Effector memory CD4-positive, alpha-beta T cell (primary cell): ENCODE measurements around the gene MYOZ3.

Source experiments
- DNase-seq, 3 donors: peaks; one replicate each; pipeline ENCODE4 v3.0.0-alpha.2; 2020
- H3K27ac ChIP-seq: 2 replicates; pipeline ENCODE4 v1.7.0; 2013; ENCODE audit warnings: mild to moderate bottlenecking, low read length, moderate library complexity; ENCODE audit not compliant: insufficient read depth, poor library complexity, severe bottlenecking
- H3K27me3 ChIP-seq: replicated peaks from 2 replicates; pipeline ENCODE4 v1.7.0; 2013; ENCODE audit warnings: mild to moderate bottlenecking, low read length; ENCODE audit not compliant: insufficient read depth, control insufficient read depth, poor library complexity, severe bottlenecking
- H3K36me3 ChIP-seq: 2 replicates; pipeline ENCODE4 v1.7.0; 2013; ENCODE audit warnings: mild to moderate bottlenecking, low read length, moderate library complexity; ENCODE audit not compliant: control insufficient read depth, insufficient read depth
- H3K4me1 ChIP-seq: 2 replicates; pipeline ENCODE4 v1.7.0; 2013; ENCODE audit warnings: low read length, mild to moderate bottlenecking; ENCODE audit not compliant: control insufficient read depth, insufficient read depth, poor library complexity, severe bottlenecking
- H3K4me3 ChIP-seq: 2 replicates; pipeline ENCODE4 v1.7.0; 2013; ENCODE audit warnings: low read length, low read depth, mild to moderate bottlenecking; ENCODE audit not compliant: insufficient read depth, poor library complexity, severe bottlenecking
- H3K9me3 ChIP-seq: 2 replicates; pipeline ENCODE4 v1.7.0; 2013; ENCODE audit warnings: mild to moderate bottlenecking, low read length, moderate library complexity; ENCODE audit not compliant: control insufficient read depth

MYOZ3 gene

DNA sequence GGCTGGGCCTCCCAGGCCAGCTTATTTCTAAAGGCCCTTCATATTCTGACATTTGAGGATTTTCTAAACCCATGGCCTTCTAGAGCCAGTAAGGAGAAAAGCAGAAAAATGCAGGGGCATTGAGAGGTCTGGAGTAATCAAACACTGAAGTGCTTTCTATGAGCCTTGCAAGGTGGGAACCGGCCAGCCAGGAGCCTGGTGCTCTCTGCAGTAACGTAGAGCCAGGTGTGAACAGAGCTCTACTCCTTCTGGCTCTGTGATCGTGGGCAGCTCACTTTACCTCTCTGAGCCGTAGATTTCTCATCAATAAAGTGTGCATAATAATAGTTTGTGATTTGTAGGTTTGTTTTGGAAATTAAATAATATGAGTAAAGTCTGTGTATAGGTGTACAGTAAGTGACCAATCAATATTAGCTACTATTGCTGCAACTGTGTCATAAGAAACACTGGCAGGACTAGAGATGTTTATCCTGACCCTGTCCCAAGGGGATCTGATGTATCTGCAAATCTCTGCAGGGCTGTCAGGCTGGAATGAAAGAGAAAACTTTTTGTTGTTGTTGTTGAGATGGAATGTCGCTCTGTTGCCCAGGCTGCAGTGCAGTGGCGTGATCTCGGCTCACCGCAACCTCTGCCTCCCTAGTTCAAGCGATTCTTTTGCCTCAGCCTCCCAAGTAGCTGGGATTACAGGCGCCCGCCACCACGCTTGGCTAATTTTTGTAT lies 17.9 kb upstream of the MYOZ3 start:
- H3K4me1 ChIP-seq, result no peaks in the 10 kb centered on the region
- no peak for DNase-seq
- H3K9me3 ChIP-seq, result no peaks in the 10 kb centered on the region
- H3K36me3 ChIP-seq, result no peaks in the 10 kb centered on the region
- H3K4me3 ChIP-seq, result no peak overlapping the region
- no peaks in the 10 kb centered on the region for H3K27me3 ChIP-seq
- no peak overlapping the region for H3K27ac ChIP-seq

DNA sequence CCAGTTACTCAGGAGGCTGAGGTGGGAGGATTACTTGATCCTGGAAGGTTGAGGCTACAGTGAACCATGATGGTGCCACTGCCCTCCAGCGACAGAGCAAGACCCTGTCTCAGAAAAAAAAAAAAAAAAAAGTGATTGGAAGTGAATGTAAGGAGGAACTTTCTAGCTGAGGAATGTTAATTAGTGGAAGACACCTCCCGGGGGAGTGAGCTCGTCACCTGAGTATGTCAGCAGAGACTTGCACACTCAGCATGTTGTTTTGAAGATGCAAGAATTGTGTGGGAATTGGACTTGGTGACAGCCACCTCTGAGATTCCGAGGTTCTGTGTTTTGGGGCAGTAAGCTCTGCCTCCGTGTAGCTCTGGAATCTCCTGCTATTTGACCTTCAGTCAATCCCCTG lies 17.0 kb upstream of the MYOZ3 start:
- no peaks in the 10 kb centered on the region for H3K9me3 ChIP-seq
- no peaks in the 10 kb centered on the region for H3K36me3 ChIP-seq
- no peak overlapping the region for H3K27ac ChIP-seq
- DNase-seq, result no peak
- H3K4me3 ChIP-seq, result no peak overlapping the region
- H3K4me1 ChIP-seq, result no peaks in the 10 kb centered on the region
- H3K27me3 ChIP-seq, result no peaks in the 10 kb centered on the region

DNA sequence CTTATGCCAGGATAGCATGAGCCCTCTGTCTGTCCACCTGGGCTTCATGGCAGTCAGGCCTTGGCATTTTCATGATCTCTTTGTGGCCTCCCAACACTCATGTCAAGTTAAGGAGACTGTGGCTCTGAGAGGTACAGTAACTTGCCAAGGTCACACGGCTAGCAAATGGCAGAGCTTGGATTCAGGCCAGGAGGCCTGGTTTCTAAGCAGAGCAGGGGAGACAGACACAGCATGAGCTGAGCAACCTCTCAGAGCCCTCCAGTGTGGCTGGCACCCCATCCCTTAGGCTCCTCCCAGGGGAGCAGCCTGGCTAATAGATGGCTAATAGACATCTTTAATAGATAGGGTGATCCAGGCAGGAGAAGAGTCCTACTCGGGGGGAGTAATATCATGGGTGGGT lies 16.5 kb upstream of the MYOZ3 start:
- no peak for DNase-seq
- H3K9me3 ChIP-seq, result no peaks in the 10 kb centered on the region
- no peaks in the 10 kb centered on the region for H3K27me3 ChIP-seq
- H3K4me1 ChIP-seq, result no peaks in the 10 kb centered on the region
- H3K4me3 ChIP-seq, result no peak overlapping the region
- H3K27ac ChIP-seq, result no peak overlapping the region
- H3K36me3 ChIP-seq, result no peaks in the 10 kb centered on the region

DNA sequence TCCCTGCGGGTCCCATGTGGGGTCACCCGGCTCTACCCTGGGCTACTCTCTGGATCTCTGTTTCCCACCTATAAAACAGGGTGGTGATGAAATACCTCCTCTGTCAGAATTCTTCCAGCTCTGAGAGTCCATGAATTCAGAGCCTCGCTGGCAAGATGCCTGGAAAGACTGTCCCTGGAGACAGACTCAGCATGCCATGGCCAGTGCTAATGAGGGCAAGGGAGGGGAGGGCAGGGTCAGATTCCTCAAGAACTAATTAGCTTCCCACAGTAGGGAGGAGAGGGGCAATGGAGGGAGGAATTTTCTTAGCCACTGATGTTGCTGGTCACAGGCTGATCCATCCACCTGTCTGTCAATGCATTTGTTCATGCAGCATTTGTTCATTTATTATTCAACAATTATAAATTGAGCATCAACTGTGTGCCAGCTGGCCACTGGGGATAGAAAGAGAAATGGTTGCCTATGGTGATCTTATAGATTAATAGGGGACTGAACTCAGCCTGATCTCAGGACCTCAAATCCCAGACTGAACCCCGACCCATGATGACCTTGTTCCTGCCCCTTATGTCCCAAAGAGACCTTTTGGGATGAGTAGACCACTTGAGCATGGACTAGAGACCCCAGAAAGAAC lies 15.9 kb upstream of the MYOZ3 start:
- H3K9me3 ChIP-seq, result no peaks in the 10 kb centered on the region
- H3K4me3 ChIP-seq, result no peak overlapping the region
- DNase-seq, result no peak
- H3K27ac ChIP-seq, result no peak overlapping the region
- no peaks in the 10 kb centered on the region for H3K4me1 ChIP-seq
- no peaks in the 10 kb centered on the region for H3K36me3 ChIP-seq
- no peaks in the 10 kb centered on the region for H3K27me3 ChIP-seq

DNA sequence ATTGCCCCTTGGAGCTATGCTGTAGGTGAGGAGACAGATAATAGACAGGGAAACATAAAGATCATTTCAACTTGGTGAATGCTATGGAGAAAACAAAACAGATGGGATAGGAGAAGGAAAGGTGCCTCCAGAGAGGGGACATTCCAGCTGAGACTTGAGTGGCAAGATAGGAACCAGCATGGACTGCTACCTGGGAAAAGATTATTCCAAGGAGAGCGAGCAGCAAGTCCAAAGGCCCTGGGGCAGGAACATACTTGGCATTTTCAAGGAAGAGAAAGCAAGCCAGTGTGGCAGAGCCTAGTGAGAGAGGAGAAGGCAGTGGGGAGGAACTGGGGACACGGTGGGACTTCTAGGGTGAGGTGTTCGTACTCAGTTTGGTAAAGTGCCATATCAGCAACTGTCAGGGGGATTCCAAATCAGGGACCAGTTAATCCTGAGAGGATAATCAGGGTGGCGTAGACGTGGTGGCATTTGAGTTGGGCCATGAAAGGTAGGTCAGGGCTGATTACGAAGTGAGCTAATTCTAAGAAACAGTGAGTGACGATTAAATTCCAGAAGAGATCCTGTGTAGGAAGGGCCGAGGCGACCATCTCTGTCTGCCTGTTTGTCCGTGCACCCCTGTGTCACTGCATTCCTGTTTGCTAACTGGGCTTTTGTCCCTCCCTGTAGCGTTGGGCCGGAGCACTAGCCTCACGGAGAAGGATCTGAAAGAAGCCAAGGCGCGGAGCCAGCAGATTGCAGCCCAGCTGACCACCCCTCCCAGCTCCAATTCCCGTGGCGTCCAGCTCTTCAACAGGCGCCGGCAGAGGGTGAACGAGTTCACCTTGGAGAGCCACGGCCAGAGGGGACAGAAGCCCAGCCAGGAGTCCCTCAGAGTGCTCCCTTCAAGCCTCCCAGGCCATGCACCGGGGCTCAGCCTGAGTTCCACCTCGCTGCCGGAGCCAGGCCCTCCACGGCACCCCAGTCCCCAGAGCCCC lies 13.5 kb upstream of the MYOZ3 start:
- DNase-seq, result no peak
- Histone ChIP-seq H3K9me3 (no peaks in the 10 kb centered on the region), H3K27me3 (no peaks in the 10 kb centered on the region), H3K36me3 (no peaks in the 10 kb centered on the region), H3K4me3 (no peak overlapping the region), H3K27ac (no peak overlapping the region), H3K4me1 (no peaks in the 10 kb centered on the region)

DNA sequence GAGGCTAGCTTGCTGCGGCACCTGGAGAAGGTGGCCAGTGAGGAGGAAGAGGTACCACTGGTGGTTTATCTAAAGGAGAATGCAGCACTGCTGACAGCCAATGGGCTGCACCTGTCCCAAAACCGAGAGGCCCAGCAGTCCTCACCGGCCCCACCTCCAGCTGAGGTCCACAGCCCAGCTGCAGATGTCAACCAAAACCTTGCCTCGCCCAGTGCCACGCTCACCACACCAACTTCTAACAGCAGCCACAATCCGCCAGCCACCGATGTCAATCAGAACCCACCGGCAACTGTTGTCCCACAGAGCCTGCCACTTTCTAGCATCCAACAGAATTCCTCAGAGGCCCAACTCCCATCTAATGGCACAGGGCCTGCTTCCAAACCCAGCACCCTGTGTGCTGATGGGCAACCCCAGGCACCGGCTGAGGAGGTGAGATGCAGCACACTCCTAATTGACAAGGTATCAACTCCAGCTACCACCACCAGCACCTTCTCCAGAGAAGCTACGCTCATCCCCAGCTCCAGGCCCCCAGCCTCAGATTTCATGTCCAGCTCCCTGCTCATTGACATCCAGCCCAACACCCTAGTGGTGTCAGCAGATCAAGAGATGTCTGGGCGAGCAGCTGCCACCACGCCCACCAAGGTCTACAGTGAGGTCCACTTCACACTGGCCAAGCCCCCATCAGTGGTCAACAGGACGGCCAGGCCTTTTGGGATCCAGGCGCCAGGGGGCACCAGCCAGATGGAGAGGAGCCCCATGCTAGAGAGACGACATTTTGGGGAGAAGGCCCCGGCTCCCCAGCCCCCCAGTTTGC lies 12.6 kb upstream of the MYOZ3 start:
- no peak overlapping the region for H3K4me3 ChIP-seq
- no peaks in the 10 kb centered on the region for H3K27me3 ChIP-seq
- DNase-seq, result no peak
- no peak overlapping the region for H3K27ac ChIP-seq
- H3K9me3 ChIP-seq, result no peaks in the 10 kb centered on the region
- H3K36me3 ChIP-seq, result no peaks in the 10 kb centered on the region
- no peaks in the 10 kb centered on the region for H3K4me1 ChIP-seq

DNA sequence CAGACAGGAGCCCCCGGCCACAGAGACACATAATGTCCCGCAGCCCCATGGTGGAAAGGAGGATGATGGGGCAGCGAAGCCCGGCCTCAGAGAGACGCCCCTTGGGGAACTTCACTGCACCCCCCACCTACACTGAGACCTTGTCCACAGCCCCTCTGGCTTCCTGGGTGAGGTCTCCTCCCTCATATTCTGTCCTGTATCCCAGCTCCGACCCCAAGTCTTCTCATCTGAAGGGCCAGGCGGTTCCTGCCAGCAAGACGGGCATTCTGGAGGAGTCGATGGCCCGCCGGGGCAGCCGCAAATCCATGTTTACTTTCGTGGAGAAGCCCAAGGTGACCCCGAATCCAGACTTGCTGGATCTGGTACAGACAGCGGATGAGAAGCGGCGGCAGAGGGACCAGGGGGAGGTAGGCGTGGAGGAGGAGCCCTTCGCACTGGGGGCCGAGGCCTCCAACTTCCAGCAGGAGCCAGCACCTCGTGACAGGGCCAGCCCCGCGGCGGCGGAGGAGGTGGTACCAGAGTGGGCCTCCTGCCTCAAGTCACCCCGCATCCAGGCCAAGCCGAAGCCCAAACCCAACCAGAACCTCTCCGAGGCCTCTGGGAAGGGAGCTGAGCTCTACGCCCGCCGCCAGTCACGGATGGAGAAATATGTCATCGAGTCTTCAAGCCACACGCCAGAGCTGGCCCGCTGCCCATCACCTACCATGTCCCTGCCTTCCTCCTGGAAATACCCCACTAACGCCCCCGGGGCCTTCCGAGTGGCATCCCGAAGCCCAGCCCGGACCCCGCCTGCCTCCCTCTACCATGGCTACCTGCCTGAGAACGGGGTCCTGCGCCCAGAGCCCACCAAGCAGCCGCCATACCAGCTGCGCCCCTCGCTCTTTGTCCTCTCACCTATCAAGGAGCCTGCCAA lies 11.7 kb upstream of the MYOZ3 start:
- H3K4me3 ChIP-seq, result no peak overlapping the region
- DNase-seq, result no peak
- no peaks in the 10 kb centered on the region for H3K9me3 ChIP-seq
- H3K27me3 ChIP-seq, result no peaks in the 10 kb centered on the region
- no peak overlapping the region for H3K27ac ChIP-seq
- no peaks in the 10 kb centered on the region for H3K36me3 ChIP-seq
- H3K4me1 ChIP-seq, result no peaks in the 10 kb centered on the region

DNA sequence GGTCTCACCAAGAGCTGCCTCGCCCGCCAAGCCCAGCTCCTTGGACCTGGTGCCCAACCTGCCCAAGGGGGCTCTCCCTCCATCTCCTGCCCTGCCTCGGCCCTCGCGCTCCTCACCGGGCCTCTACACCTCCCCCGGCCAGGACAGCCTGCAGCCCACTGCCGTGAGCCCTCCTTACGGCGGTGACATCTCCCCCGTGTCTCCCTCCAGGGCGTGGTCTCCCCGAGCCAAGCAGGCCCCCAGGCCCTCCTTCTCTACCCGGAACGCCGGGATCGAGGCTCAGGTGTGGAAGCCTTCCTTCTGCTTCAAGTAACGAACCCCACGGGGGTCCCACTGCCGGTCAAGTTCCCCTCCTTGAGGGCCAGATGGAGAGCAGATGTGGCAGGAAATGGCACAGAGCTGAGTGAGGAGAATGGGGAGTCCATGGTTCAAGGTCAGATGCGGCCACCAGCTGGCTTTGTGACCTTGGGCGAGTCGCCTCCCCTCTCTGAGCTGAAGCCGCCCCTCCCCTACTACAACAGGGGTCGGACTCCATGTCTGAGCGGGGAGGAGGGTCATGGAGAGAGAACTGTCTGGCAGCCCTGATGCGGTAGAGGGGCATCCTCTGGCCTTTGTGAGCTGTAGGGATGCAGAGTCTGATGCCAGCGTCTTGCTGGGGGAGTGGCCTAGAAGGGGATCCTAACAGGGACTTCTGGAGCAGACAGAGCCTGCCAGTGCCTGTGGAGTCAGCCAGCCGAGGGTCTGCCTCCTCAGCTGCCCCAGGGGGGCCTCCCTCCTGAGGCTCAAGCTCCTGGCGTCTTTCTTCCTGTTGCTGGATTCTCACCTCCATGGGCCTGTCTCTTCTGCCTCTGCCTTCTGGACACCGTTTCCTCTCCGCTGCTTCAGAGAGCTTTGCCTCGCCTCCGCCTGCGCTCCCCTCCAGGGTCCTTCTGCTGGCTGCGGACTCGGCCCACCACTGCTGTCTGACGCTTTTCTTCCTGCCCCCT lies 10.7 kb upstream of the MYOZ3 start:
- Histone ChIP-seq H3K4me3 (no peak overlapping the region), H3K27ac (no peak overlapping the region), H3K27me3 (no peaks in the 10 kb centered on the region), H3K36me3 (no peaks in the 10 kb centered on the region), H3K4me1 (no peaks in the 10 kb centered on the region), H3K9me3 (no peaks in the 10 kb centered on the region)
- no peak for DNase-seq
